ENCODE measurements around the gene POLR2E. TPM values are rescaled to one million over a fixed set of nuclear protein-coding genes. Genes with fewer than 3 reads are reported as not detected.

The POLR2E gene
- total RNA-seq, 4 donors from 2014 or later: 118 to 263 (median 228) TPM

GRCh38 chr19:1136201-1136600, 41.0 kb upstream of the POLR2E start:
- peaks cover 18 to 23% of the 10 kb centered on the region in 2 donors for H3K4me1 ChIP-seq
- no peak for ATAC-seq
- no peak for TF ChIP-seq CTCF (IDR thresholded peaks at IDR 0.05 in 4 of 5, conservative IDR thresholded peaks at IDR 0.05 in 1 of 5)
- TF ChIP-seq POLR2A (IDR thresholded peaks at IDR 0.05): no peak
- peak overlapping the region in 2 of 4 donors; percentile 20 to 27 for H3K27ac ChIP-seq
- intact Hi-C loops (cut with DNase I; ENCODE audit: low total_unique reads): no loop called here
- H3K4me3 ChIP-seq: no peak overlapping the region
- no peaks in the 10 kb centered on the region for H3K9me3 ChIP-seq
- no peaks in the 10 kb centered on the region for H3K36me3 ChIP-seq
- in situ Hi-C loops (cut with MboI; ENCODE audit: low sequenced_read_pairs in 4 of 4): no loop called here
- no peak for DNase-seq
- H3K27me3 ChIP-seq: no peaks in the 10 kb centered on the region

- in situ Hi-C loops (cut with MboI; ENCODE audit: low sequenced_read_pairs in 4 of 4): no loop called here
- intact Hi-C loops (cut with DNase I; ENCODE audit: low total_unique reads): no loop called here
- H3K36me3 ChIP-seq: no peaks in the 10 kb centered on the region
- ATAC-seq (no peak), DNase-seq (no peak)
- H3K4me1 ChIP-seq: peaks cover 21 to 31% of the 10 kb centered on the region in 2 donors
- no peaks in the 10 kb centered on the region for H3K27me3 ChIP-seq
- peak overlapping the region in 2 of 4 donors; percentile 20 to 27 for H3K27ac ChIP-seq
- no peak for TF ChIP-seq CTCF (IDR thresholded peaks at IDR 0.05 in 4 of 5, conservative IDR thresholded peaks at IDR 0.05 in 1 of 5)
- TF ChIP-seq POLR2A (IDR thresholded peaks at IDR 0.05): no peak
- no peak overlapping the region for H3K4me3 ChIP-seq
- H3K9me3 ChIP-seq: no peaks in the 10 kb centered on the region
Measured at GRCh38 chr19:1135454-1135853, 40.3 kb upstream of the POLR2E start.

- no peak for DNase-seq
- ATAC-seq: no peak
- no peak overlapping the region for H3K4me3 ChIP-seq
- H3K27me3 ChIP-seq: no peaks in the 10 kb centered on the region
- H3K27ac ChIP-seq: no peak overlapping the region
- TF ChIP-seq CTCF (IDR thresholded peaks at IDR 0.05 in 4 of 5, conservative IDR thresholded peaks at IDR 0.05 in 1 of 5): no peak
- no peak for TF ChIP-seq POLR2A (IDR thresholded peaks at IDR 0.05)
- no peaks in the 10 kb centered on the region for H3K9me3 ChIP-seq
- no peaks in the 10 kb centered on the region for H3K36me3 ChIP-seq
- intact Hi-C loops (cut with DNase I; ENCODE audit: low total_unique reads): loop anchor here (5.0 kb wide), 1 partner anchor 58 kb away; no protein-coding TSS in a partner anchor
- in situ Hi-C loops (cut with MboI; ENCODE audit: low sequenced_read_pairs in 4 of 4): no loop called here
- H3K4me1 ChIP-seq: peaks cover 21 to 32% of the 10 kb centered on the region in 2 donors
Measured at GRCh38 chr19:1134431-1134830, 39.3 kb upstream of the POLR2E start.

GRCh38 chr19:1133471-1133929, 38.3 kb upstream of the POLR2E start:
- TF ChIP-seq CTCF (IDR thresholded peaks at IDR 0.05 in 4 of 5, conservative IDR thresholded peaks at IDR 0.05 in 1 of 5): no peak
- no peak for TF ChIP-seq POLR2A (IDR thresholded peaks at IDR 0.05)
- H3K4me3 ChIP-seq: no peak overlapping the region
- DNase-seq: no peak
- H3K4me1 ChIP-seq: peaks cover 21 to 32% of the 10 kb centered on the region in 2 donors
- in situ Hi-C loops (cut with MboI; ENCODE audit: low sequenced_read_pairs in 4 of 4): no loop called here
- H3K36me3 ChIP-seq: no peaks in the 10 kb centered on the region
- intact Hi-C loops (cut with DNase I; ENCODE audit: low total_unique reads): loop anchor here (2.0 to 5.0 kb wide), 2 partner anchors 39 to 59 kb away; no protein-coding TSS in a partner anchor
- no peaks in the 10 kb centered on the region for H3K9me3 ChIP-seq
- ATAC-seq: no peak
- H3K27ac ChIP-seq: peak overlapping the region in 2 of 4 donors; percentile 72 to 80
- H3K27me3 ChIP-seq: no peaks in the 10 kb centered on the region
